Omental fat pad (tissue), 4 donors: ENCODE data around the gene RHOV. TPM values are rescaled to one million over a fixed set of nuclear protein-coding genes. Genes with fewer than 3 reads are reported as not detected.

Source experiments
- ATAC-seq: fragments of 150-250 bp; one replicate; pipeline ENCODE4 v1.9.1; 2016; ENCODE audit warnings: mild to moderate bottlenecking, moderate library complexity; ENCODE audit not compliant: low FRiP score
- DNase-seq: peaks from one replicate; pipeline ENCODE4 v3.0.0-alpha.2; 2019; ENCODE audit warnings: low spot score
- total RNA-seq, 4 donors: library from RNA; depleted of rRNA; stranded (reverse); fragments of >200 nt; gene quantifications; one replicate each; pipeline ENCODE4 v1.1.0, GENCODE V29; 2016
- TF ChIP-seq, protein P1 (sequence below), 3 donors: fragments of 450-650 bp; IDR thresholded peaks; one replicate each; pipeline ENCODE4 v1.5.1; 2016 to 2017; ENCODE audit warnings: antibody characterized with exemption in 3 of 3, mild to moderate bottlenecking in 3 of 3, moderate library complexity in 2 of 3

Gene RHOV, protein sequence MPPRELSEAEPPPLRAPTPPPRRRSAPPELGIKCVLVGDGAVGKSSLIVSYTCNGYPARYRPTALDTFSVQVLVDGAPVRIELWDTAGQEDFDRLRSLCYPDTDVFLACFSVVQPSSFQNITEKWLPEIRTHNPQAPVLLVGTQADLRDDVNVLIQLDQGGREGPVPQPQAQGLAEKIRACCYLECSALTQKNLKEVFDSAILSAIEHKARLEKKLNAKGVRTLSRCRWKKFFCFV
- not detected for total RNA-seq

DNA sequence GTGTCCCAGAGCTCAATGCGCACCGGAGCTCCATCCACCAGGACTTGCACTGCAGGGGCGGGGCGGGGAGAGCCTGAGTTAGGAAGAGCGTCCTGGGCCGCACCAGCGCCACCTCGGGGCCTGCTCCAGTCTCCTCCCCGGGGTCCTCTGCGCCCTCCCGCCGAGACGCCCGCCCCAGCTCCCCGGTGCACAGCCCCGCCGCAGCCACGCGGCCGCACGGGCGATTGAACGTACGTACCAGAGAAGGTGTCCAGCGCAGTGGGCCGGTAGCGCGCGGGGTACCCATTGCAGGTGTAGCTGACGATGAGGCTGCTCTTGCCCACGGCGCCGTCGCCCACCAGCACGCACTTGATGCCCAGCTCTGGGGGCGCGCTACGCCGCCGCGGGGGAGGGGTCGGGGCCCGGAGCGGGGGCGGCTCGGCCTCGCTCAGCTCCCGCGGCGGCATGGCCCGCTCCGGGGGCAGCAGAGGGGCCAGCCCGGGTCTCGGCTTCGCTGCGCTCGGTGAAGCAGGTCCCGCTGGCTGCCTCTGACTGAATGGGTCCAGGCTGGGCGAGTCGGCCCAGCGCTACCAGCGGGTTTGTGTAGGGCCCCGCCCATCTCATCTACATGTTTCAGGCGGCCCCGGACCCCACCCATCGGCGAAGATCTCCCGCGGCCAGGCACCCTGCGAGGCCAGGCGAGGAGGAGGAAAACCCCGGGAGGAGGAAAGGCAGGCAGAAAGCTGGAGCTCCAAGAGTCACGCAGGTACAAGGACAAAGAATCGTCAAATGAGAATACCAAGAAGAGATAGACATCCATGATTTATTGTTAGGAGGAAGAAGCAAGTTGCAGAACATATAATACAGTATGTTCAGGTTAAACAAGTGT lies at the start of gene RHOV:
Gene RHOV (minus strand): TSS at position 541 of the 868 bp plus-strand sequence. CDS start 95 bp downstream, at position 446.
- TF ChIP-seq, protein P1, sequence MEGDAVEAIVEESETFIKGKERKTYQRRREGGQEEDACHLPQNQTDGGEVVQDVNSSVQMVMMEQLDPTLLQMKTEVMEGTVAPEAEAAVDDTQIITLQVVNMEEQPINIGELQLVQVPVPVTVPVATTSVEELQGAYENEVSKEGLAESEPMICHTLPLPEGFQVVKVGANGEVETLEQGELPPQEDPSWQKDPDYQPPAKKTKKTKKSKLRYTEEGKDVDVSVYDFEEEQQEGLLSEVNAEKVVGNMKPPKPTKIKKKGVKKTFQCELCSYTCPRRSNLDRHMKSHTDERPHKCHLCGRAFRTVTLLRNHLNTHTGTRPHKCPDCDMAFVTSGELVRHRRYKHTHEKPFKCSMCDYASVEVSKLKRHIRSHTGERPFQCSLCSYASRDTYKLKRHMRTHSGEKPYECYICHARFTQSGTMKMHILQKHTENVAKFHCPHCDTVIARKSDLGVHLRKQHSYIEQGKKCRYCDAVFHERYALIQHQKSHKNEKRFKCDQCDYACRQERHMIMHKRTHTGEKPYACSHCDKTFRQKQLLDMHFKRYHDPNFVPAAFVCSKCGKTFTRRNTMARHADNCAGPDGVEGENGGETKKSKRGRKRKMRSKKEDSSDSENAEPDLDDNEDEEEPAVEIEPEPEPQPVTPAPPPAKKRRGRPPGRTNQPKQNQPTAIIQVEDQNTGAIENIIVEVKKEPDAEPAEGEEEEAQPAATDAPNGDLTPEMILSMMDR (IDR thresholded peaks at IDR 0.05) = no peak
- DNase-seq = peak; percentile 28
- peak; percentile 84 for ATAC-seq

DNA sequence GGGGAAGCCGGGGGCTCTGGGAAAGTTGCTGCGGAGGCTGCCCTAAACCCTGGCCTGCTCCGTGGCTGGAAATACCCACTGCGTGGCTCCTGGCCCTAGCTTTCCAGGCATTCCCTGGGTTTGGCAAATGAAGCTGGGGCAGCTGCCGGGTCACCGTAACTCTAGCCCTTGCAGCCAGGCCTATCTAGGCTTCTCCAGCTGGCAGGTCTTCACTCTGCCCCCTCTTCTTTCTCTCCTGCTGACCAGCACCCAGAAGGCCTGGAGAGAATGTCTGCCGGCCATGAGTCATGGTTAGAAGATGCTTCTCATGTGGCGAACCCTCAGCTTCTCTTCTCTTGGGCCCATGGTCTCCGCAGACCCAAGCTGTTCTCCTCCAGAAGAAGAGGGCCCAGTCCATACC lies 49.5 kb upstream of the RHOV start:
- DNase-seq = no peak
- no peak for ATAC-seq
- TF ChIP-seq, protein P1 (IDR thresholded peaks at IDR 0.05) = no peak

DNA sequence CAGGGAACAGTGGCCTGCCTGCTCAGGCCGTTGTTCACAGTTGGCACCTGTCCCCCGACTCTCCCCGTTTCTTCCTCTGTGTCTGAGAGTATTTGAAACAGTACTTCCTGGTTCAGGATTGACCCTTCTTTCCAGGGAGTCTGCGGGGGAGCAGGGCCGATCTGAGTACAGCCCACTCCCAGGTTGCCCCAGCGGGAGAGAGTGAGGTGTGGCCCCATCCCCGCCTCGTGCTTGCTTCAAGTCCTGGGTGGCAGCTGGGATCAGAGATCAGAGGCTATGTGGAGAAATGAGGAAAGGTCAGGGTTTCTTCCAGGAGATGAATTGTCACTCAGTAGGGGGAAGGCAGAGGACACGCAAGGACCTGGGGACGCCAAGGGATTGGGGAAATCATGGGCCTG lies 48.6 kb upstream of the RHOV start:
- ATAC-seq = no peak
- TF ChIP-seq, protein P1 (IDR thresholded peaks at IDR 0.05) = no peak
- DNase-seq = no peak

DNA sequence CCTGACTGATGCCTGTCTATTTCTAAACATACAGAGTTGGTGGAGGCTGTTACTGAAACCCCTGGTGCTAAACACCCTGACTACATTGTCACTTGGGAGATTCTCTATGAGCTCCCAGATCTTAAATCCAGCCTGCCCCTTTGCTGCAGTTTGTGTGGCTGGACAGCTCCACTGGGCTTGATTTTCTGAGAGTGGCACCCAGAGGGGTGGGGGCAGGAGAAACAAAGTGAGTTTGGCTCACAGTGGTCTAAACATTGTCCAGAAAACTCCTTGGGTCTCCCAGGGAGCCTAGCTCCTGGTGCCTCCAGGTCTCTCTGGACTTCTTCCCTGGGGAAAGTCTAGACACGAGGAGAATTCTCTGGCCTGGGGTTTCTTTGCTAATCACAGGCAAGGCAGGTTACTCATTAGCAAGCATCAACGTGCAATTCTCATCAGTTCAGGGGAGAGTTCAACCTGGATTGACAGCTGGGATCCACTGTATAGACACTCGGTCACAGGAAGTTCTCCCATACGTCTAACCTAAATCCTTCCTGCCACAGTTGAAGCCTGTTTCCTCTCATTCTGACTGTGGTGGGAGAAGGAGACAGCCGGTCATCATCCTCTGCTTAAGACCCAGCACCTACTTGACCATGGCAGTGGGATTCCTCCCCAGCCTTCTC lies 48.0 kb upstream of the RHOV start:
- TF ChIP-seq, protein P1 (IDR thresholded peaks at IDR 0.05) = no peak
- no peak for DNase-seq
- ATAC-seq = no peak

DNA sequence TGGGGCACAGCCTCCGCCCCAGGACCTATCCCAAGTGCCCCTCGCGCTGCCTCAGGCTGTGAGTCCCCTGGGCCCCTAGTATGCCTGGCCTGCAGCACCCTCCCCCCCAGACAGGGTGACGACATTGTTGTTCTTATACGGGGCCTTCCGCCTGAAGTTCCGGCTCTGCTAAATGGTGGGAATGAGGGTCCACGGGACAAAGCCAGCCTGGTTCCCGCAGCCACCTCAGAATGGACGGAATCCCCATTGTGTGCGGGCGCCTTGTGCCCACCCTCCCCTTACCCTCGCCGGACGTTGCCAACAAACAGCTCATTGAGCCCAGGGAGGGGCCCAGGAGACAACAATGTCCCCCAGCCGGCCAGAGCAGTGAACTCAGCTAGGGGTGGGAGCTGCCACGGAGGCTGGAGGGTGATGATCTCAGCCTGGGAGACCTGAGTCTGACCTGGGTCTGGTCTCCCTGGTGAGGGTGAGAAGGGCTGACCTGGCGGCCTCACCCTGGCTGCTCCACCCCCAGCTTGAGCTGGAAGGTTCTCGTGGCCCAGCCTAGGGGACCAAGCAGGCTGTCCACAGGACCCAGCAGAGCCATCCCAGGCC lies 44.9 kb upstream of the RHOV start:
- ATAC-seq (no peak), DNase-seq (no peak)
- TF ChIP-seq, protein P1 (IDR thresholded peaks at IDR 0.05) = no peak

DNA sequence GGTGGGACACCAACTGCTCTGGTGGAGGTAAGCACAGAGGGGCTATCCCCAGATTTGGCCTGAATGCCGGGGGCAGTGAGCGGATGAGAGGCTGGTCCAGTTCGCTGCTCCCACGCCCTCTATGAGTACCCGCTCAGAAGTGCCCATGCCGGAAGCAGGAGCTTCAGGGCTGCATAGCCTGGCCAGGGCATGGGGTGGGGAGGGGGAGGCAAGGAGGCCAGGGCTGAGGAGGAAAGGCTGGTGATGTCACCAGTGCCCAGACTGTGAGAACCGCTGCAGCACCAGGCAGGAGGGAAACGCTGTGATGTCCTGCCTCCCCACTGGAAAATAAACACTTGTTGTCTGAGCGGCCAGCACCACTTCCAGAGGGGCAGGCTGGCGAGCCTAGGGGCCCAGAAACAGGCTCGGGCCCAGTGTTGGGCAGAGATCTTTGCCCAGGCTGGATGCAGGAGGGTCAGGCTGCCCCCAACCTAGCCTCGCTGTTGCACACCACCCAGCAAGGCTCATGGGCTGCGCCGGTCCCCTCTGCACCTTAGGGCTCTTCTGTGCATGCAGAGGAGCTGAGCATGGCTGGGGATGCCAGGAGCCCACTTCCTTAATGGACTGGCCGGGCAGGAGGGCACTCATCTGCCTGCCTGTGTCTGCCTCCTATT lies 44.2 kb upstream of the RHOV start:
- TF ChIP-seq, protein P1 (IDR thresholded peaks at IDR 0.05) = no peak
- no peak for ATAC-seq
- no peak for DNase-seq
